Measurements from ENCODE around the gene FBLN2.

FBLN2 gene

GRCh38 chr3:13538520-13539291, 10.2 kb upstream of the FBLN2 start:
- no peak overlapping the region for H3K27ac ChIP-seq
- TF ChIP-seq ZFX (IDR thresholded peaks at IDR 0.05; ENCODE audit: borderline replicate concordance) (no peak), CTCF (IDR thresholded peaks at IDR 0.05) (no peak)

GRCh38 chr3:13539292-13539638, 9.7 kb upstream of the FBLN2 start:
- H3K27ac ChIP-seq = no peak overlapping the region
- TF ChIP-seq ZFX (IDR thresholded peaks at IDR 0.05; ENCODE audit: borderline replicate concordance) (no peak), CTCF (IDR thresholded peaks at IDR 0.05) (no peak)

- TF ChIP-seq CTCF (IDR thresholded peaks at IDR 0.05) (no peak), ZFX (IDR thresholded peaks at IDR 0.05; ENCODE audit: borderline replicate concordance) (no peak)
- no peak overlapping the region for H3K27ac ChIP-seq
These were observed 9.3 kb upstream of the FBLN2 start for GRCh38 chr3:13539671-13540070.

GRCh38 chr3:13540297-13540995, 8.5 kb upstream of the FBLN2 start:
- no peak overlapping the region for H3K27ac ChIP-seq

GRCh38 chr3:13541691-13542090, 7.2 kb upstream of the FBLN2 start:
- TF ChIP-seq CTCF (IDR thresholded peaks at IDR 0.05) (no peak), ZFX (IDR thresholded peaks at IDR 0.05; ENCODE audit: borderline replicate concordance) (no peak)

More at GRCh38 chr3:13540297-13540995, 8.5 kb upstream of the FBLN2 start:
- no peak for TF ChIP-seq ZFX (IDR thresholded peaks at IDR 0.05; ENCODE audit: borderline replicate concordance)
- no peak for TF ChIP-seq CTCF (IDR thresholded peaks at IDR 0.05)

GRCh38 chr3:13542142-13542541, 6.8 kb upstream of the FBLN2 start:
- TF ChIP-seq CTCF (IDR thresholded peaks at IDR 0.05) = no peak
- no peak for TF ChIP-seq ZFX (IDR thresholded peaks at IDR 0.05; ENCODE audit: borderline replicate concordance)

More at GRCh38 chr3:13541691-13542090, 7.2 kb upstream of the FBLN2 start:
- H3K27ac ChIP-seq = no peak overlapping the region

GRCh38 chr3:13543253-13543652, 5.7 kb upstream of the FBLN2 start:
- no peak overlapping the region for H3K27ac ChIP-seq
- TF ChIP-seq ZFX (IDR thresholded peaks at IDR 0.05; ENCODE audit: borderline replicate concordance) = no peak
- no peak for TF ChIP-seq CTCF (IDR thresholded peaks at IDR 0.05)

More at GRCh38 chr3:13542142-13542541, 6.8 kb upstream of the FBLN2 start:
- no peak overlapping the region for H3K27ac ChIP-seq

Data from 22Rv1 (cell line).